Right renal cortex interstitium (tissue), 3 donors: ENCODE results near the gene SLC7A14. TPM values are rescaled to one million over a fixed set of nuclear protein-coding genes. Genes with fewer than 3 reads are reported as not detected.

ENCODE experiments used
- polyA plus RNA-seq, 3 donors: library from polyadenylated mRNA; unstranded; fragments of 120-200 nt; gene quantifications; one replicate each; pipeline ENCODE4 v1.2.1, GENCODE V29; 2013; ENCODE audit not compliant: insufficient read length in 3 of 3

The SLC7A14 gene
- polyA plus RNA-seq, 3 donors, result 1.2 to 2.3 (median 1.6) TPM

Other genes starting within 250 kb of the SLC7A14 start
- gene SKIL, start 228.4 kb downstream of the SLC7A14 start, polyA plus RNA-seq, result 10 to 100 TPM; 37.6 to 48.4 (median 45.8) TPM
- gene CLDN11, start 167.2 kb downstream of the SLC7A14 start, polyA plus RNA-seq, result 100 to 1,000 TPM; 154 to 224 (median 179) TPM